ENCODE measurements around the gene BMP6. TPM values are rescaled to one million over a fixed set of nuclear protein-coding genes. Genes with fewer than 3 reads are reported as not detected.

BMP6 gene
- polyA plus RNA-seq, 2 of the 4 experiments (the other 2 are of a cell fraction), result 8.4 to 23.0 TPM

GRCh38 chr6:7770601-7771000 lies 44.7 kb downstream of the BMP6 start:
- CTCF ChIA-PET, result interaction anchor here (0.6 kb wide), 1 partner anchor 42 kb away, joined by 3 read pairs; no protein-coding TSS in a partner anchor
- no peak overlapping the region for H3K4me2 ChIP-seq
- peak; percentile 72 for TF ChIP-seq MAFK (IDR thresholded peaks at IDR 0.05; ENCODE audit: partially characterized antibody)
- no peak for TF ChIP-seq CBX8 (IDR thresholded peaks at IDR 0.05)
- ATAC-seq, result no peak
- H3K9me3 ChIP-seq, result no peaks in the 10 kb centered on the region
- H3K27ac ChIP-seq, result peak overlapping the region in 1 of 2 experiments; percentile 27; a peak in 2 of 6 replicates
- POLR2A ChIA-PET, result no interaction called here
- 94% methylated on average over 3 of the region's 3 CpGs for WGBS (ENCODE audit: missing lambda C conversion rate)
- no peak overlapping the region for H3K4me3 ChIP-seq
- DNase-seq (ENCODE audit: low read depth in 1 of 2, low spot score in 1 of 2), result no peak
- peaks cover 20% of the 10 kb centered on the region for H3K4me1 ChIP-seq
- FAIRE-seq, result no peak

DNA sequence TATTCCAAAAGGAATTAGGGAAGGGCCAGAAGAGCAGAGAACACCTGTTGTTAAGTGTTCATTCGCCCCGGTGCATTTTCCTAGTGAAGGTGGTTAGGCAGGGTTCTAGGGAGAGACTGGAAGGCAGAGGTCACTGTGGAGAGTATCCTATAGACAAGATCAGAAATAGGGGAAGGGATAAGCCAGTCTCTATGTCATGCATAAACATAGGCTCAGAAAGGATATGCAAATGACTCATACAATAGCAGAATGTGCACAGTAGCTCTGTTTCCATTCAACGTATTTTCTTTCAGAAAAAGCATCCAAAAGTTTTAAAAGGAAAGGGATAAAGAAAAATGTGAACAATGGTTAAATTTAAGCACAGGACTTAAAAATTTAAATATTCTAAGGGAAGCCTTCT lies 47.4 kb downstream of the BMP6 start:
- WGBS (ENCODE audit: missing lambda C conversion rate), result 90% methylated on average over 3 of the region's 3 CpGs
- POLR2A ChIA-PET, result no interaction called here
- TF ChIP-seq TFCP2L1 (CRISPR knock-in tag; IDR thresholded peaks at IDR 0.05) (no peak), RAD21 (conservative IDR thresholded peaks at IDR 0.05 in 1 of 2, IDR thresholded peaks at IDR 0.05 in 1 of 2) (no peak), RARB (CRISPR knock-in tag; IDR thresholded peaks at IDR 0.05) (no peak), FOXS1 (CRISPR knock-in tag; IDR thresholded peaks at IDR 0.05) (no peak), FOSL2 (IDR thresholded peaks at IDR 0.05) (no peak), FOSL2 (CRISPR knock-in tag; IDR thresholded peaks at IDR 0.05) (no peak), HEYL (CRISPR knock-in tag; IDR thresholded peaks at IDR 0.05) (no peak), ZSCAN20 (CRISPR knock-in tag; IDR thresholded peaks at IDR 0.05) (no peak), EHF (CRISPR knock-in tag; IDR thresholded peaks at IDR 0.05) (no peak), JUN (IDR thresholded peaks at IDR 0.05) (no peak), EP300 (IDR thresholded peaks at IDR 0.05) (no peak), GATA3 (IDR thresholded peaks at IDR 0.05; ENCODE audit: borderline replicate concordance) (no peak), BCL3 (IDR thresholded peaks at IDR 0.05) (no peak), KDM1A (IDR thresholded peaks at IDR 0.05; ENCODE audit: low read depth) (no peak), POLR2A (IDR thresholded peaks at IDR 0.05; ENCODE audit: low read length) (no peak), MYC (IDR thresholded peaks at IDR 0.05; ENCODE audit: borderline replicate concordance, low read length) (no peak), HOXB13 (CRISPR knock-in tag; IDR thresholded peaks at IDR 0.05; ENCODE audit: low read depth) (no peak), BHLHE40 (IDR thresholded peaks at IDR 0.05; ENCODE audit: low read depth, low read length) (no peak)
- TF ChIP-seq, protein P1, sequence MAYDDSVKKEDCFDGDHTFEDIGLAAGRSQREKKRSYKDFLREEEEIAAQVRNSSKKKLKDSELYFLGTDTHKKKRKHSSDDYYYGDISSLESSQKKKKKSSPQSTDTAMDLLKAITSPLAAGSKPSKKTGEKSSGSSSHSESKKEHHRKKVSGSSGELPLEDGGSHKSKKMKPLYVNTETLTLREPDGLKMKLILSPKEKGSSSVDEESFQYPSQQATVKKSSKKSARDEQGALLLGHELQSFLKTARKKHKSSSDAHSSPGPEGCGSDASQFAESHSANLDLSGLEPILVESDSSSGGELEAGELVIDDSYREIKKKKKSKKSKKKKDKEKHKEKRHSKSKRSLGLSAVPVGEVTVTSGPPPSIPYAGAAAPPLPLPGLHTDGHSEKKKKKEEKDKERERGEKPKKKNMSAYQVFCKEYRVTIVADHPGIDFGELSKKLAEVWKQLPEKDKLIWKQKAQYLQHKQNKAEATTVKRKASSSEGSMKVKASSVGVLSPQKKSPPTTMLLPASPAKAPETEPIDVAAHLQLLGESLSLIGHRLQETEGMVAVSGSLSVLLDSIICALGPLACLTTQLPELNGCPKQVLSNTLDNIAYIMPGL (CRISPR knock-in tag; IDR thresholded peaks at IDR 0.05; ENCODE audit: borderline replicate concordance), result no peak
- TF ChIP-seq, protein P2, sequence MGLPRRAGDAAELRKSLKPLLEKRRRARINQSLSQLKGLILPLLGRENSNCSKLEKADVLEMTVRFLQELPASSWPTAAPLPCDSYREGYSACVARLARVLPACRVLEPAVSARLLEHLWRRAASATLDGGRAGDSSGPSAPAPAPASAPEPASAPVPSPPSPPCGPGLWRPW (IDR thresholded peaks at IDR 0.05), result no peak
- Histone ChIP-seq H3K4me1 (peaks cover 20% of the 10 kb centered on the region), H3K9me3 (no peaks in the 10 kb centered on the region), H3K4me3 (no peak overlapping the region), H3K27ac (no peak overlapping the region), H3K4me2 (no peak overlapping the region)
- ATAC-seq, result no peak
- no peak for DNase-seq (ENCODE audit: low read depth in 1 of 2, low spot score in 1 of 2)
- no peak for FAIRE-seq
- CTCF ChIA-PET, result no interaction called here

GRCh38 chr6:7773914-7774313 lies 48.0 kb downstream of the BMP6 start:
- no peak for DNase-seq (ENCODE audit: low read depth in 1 of 2, low spot score in 1 of 2)
- FAIRE-seq, result no peak
- H3K4me3 ChIP-seq, result no peak overlapping the region
- no peak overlapping the region for H3K27ac ChIP-seq
- no peak for ATAC-seq
- H3K9me3 ChIP-seq, result no peaks in the 10 kb centered on the region
- ChIA-PET CTCF (no interaction called here), POLR2A (no interaction called here)
- WGBS (ENCODE audit: missing lambda C conversion rate), result 86% methylated on average over 9 of the region's 9 CpGs
- H3K4me1 ChIP-seq, result peaks cover 20% of the 10 kb centered on the region
- H3K4me2 ChIP-seq, result no peak overlapping the region
- no peak for TF ChIP-seq FOSL2 (IDR thresholded peaks at IDR 0.05)
- no peak for TF ChIP-seq FOSL2 (CRISPR knock-in tag; IDR thresholded peaks at IDR 0.05)
- no peak for TF ChIP-seq KDM1A (IDR thresholded peaks at IDR 0.05; ENCODE audit: low read depth)
- TF ChIP-seq HOXB5 (CRISPR knock-in tag; IDR thresholded peaks at IDR 0.05), result no peak
- TF ChIP-seq CTCF (IDR thresholded peaks at IDR 0.05), result no peak
- TF ChIP-seq PHF8 (IDR thresholded peaks at IDR 0.05; ENCODE audit: borderline replicate concordance, low read depth), result no peak
- no peak for TF ChIP-seq MAX (IDR thresholded peaks at IDR 0.05)
- TF ChIP-seq CHD4 (IDR thresholded peaks at IDR 0.05; ENCODE audit: borderline replicate concordance), result no peak
- no peak for TF ChIP-seq SREBF2 (IDR thresholded peaks at IDR 0.05)
- TF ChIP-seq ESRRA (IDR thresholded peaks at IDR 0.05; ENCODE audit: borderline replicate concordance, low read length), result no peak
- TF ChIP-seq, protein P2 (IDR thresholded peaks at IDR 0.05), result no peak
- TF ChIP-seq HOXB13 (CRISPR knock-in tag; IDR thresholded peaks at IDR 0.05; ENCODE audit: low read depth), result no peak
